Psoas muscle (tissue), 8 donors: ENCODE results near the gene URI1. TPM values are rescaled to one million over a fixed set of nuclear protein-coding genes. Genes with fewer than 3 reads are reported as not detected.

Experiments
- ATAC-seq, 4 donors: fragments of 200-7000 bp; cut with Tn5 transposase; one replicate each; pipeline ENCODE4 v1.9.1; 2020; ENCODE audit warnings: moderate library complexity in 3 of 4, mild to moderate bottlenecking in 2 of 4
- DNase-seq, 2 donors: peaks; one replicate each; pipeline ENCODE4 v3.0.0-alpha.2; 2020
- H3K27ac ChIP-seq: fragments of 200-600 bp; one replicate; pipeline ENCODE4 v1.8.0; 2022
- H3K27me3 ChIP-seq, 3 donors: fragments of 200-600 bp in 1 of 3; one replicate each; pipeline versions ENCODE4 v1.6.1 to v1.8.0; 2013 to 2022; ENCODE audit warnings: low read length in 2 of 3, mild to moderate bottlenecking in 2 of 3, moderate library complexity in 1 of 3; ENCODE audit not compliant: insufficient read depth in 3 of 3
- H3K36me3 ChIP-seq, 2 donors: fragments of 200-600 bp in 1 of 2; one replicate each; pipeline versions ENCODE4 v1.6.1 to v1.8.0; 2013 to 2022; ENCODE audit warnings: low read depth in 1 of 2, mild to moderate bottlenecking in 1 of 2, moderate library complexity in 1 of 2; ENCODE audit not compliant: insufficient read depth in 1 of 2
- H3K4me1 ChIP-seq: fragments of 200-600 bp; one replicate; pipeline ENCODE4 v1.8.0; 2022
- H3K4me3 ChIP-seq: fragments of 200-600 bp; one replicate; pipeline ENCODE4 v1.8.0; 2022; ENCODE audit warnings: mild to moderate bottlenecking
- H3K9me3 ChIP-seq: fragments of 200-600 bp; one replicate; pipeline ENCODE4 v1.8.0; 2022
- WGBS, 3 donors: extraction: QIAGEN DNeasy Blood & Tissue Kit; methylation state at CpG; one replicate each; pipeline versions ENCODE4 v1.1.6 to v1.1.7; 2013; 5-methylcytosine and 5-hydroxymethylcytosine counted together
- intact Hi-C, 2 donors: fragments of 100-400 bp; cut with DNase I; formaldehyde crosslinking; loops; one replicate each; pipeline versions ENCODE4 v1.11.0 to v1.14.2; 2022
- polyA plus RNA-seq, 3 donors: library from polyadenylated mRNA; stranded (reverse); fragments of 200-250 nt; gene quantifications; one replicate each; pipeline ENCODE4 v1.2.3, GENCODE V29; 2013
- total RNA-seq, 4 donors: library from RNA; stranded (reverse); fragmentation: NEBNext Ultra II Directional in 2 of 4; extraction: Animal tissue kit (Norgen Biotek cat#: 25700) in 2 of 4; gene quantifications; one replicate each; pipeline versions ENCODE4 v1.2.1 to v1.2.4, GENCODE V29; 2021 to 2023
- TF ChIP-seq, protein P1 (sequence below): fragments of 200-600 bp; IDR thresholded peaks from one replicate; pipeline ENCODE4 v1.8.0; 2022; ENCODE audit warnings: antibody characterized with exemption
- donor health status: healthy with polysubstance abuse.
- donor health status: DM: no; HTN: no; CAD: no; lungs with moderate emphysema.
- donor health status: Bipolar disorder and iron deficiency.
- donor health status: healthy.
- donor health status: DM: yes; HTN: yes; CAD: no.
- donor health status: DM: no; HTN: no; CAD: no.
- donor health status: DM: no; HTN: no; CAD: no.
- donor health status: DM: yes; HTN: yes; CAD: no.

URI1 gene
- total and polyA plus RNA-seq, 7 donors = 37.6 to 85.5 (median 54.9) TPM

DNA sequence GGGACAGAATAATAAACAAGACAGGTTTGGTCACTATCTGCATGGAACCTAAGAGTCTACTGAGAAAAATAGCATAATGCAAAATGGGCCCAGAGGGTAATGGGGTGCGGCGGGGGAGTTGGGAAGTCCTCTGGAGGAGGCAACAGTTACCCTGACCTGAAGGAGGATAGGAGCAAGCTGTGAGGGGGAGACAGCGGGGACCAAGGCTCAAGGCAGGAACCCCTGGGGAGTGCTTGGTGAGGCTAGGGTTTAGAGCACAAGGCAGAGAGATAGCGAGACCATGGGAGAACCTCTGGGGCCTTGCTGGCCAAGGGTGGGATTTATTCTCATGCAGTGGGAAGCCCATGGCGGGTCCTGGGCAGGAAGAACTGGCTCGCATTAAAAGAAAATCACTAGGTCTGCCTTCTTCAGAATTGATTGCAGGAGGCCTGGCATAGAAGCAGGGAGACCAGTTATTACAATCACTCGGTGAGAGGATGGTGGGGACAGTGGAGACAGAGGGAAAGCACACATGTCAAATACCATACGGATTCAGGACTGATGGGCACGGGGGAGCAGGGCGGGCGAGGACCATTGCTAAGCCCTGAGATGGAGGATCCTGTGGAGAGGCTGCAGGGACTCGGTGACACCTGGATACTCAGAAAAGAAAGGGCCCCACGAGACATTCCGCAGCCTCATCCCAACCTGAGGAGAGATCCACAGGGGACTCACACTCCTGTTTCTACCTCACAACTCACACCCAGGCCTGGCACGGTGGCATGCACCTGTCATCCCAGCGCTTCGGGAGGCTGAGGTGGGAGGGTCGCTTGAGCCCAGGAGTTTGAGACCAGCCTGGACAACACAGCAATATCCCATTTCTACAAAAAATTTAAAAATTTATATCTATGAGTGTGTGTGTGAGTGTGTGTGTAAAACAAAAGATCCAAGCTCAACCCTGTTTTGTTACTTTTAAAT, 110.4 kb downstream of the URI1 start:
- DNase-seq = no peak
- TF ChIP-seq, protein P1, sequence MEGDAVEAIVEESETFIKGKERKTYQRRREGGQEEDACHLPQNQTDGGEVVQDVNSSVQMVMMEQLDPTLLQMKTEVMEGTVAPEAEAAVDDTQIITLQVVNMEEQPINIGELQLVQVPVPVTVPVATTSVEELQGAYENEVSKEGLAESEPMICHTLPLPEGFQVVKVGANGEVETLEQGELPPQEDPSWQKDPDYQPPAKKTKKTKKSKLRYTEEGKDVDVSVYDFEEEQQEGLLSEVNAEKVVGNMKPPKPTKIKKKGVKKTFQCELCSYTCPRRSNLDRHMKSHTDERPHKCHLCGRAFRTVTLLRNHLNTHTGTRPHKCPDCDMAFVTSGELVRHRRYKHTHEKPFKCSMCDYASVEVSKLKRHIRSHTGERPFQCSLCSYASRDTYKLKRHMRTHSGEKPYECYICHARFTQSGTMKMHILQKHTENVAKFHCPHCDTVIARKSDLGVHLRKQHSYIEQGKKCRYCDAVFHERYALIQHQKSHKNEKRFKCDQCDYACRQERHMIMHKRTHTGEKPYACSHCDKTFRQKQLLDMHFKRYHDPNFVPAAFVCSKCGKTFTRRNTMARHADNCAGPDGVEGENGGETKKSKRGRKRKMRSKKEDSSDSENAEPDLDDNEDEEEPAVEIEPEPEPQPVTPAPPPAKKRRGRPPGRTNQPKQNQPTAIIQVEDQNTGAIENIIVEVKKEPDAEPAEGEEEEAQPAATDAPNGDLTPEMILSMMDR = no peak
- Histone ChIP-seq H3K4me3 (no peak overlapping the region), H3K27ac (no peak overlapping the region), H3K27me3 (no peaks in the 10 kb centered on the region), H3K4me1 (no peaks in the 10 kb centered on the region), H3K36me3 (no peaks in the 10 kb centered on the region), H3K9me3 (peaks cover 3% of the 10 kb centered on the region)
- intact Hi-C loops = no loop called here
- 84 to 87% (median 85%) methylated on average over 17 to 18 of the region's 18 CpGs for whole genome bisulfite sequencing, 3 donors
- ATAC-seq = no peak

DNA sequence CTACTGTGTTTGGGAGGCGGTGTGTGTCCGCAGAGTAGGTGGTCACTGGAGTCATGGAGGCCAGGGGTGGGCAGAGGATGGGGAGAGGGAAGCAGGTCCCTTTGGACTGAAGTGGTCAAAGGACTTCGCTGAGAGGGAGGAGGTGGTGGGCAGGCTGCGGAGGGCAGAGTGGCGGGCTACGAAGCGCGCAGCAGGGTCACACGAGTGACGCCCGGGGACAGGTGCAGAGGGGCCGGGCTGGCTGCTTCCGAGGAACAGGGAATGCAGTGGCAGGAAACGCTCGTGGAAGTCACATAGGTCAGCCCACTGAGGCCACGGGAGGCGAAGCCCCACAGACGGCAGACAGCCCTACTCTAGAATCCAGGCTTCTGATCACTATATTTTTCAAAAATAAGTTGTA, 111.5 kb downstream of the URI1 start:
- Histone ChIP-seq H3K9me3 (peaks cover 3% of the 10 kb centered on the region), H3K27ac (no peak overlapping the region), H3K4me3 (no peak overlapping the region), H3K36me3 (no peaks in the 10 kb centered on the region), H3K27me3 (no peaks in the 10 kb centered on the region), H3K4me1 (no peaks in the 10 kb centered on the region)
- TF ChIP-seq, protein P1 = no peak
- peak in 1 of 4 donors; percentile 16 for ATAC-seq
- DNase-seq = no peak
- intact Hi-C loops = no loop called here
- WGBS, 3 donors = 50 to 63% (median 63%) methylated on average over 18 of the region's 18 CpGs

DNA sequence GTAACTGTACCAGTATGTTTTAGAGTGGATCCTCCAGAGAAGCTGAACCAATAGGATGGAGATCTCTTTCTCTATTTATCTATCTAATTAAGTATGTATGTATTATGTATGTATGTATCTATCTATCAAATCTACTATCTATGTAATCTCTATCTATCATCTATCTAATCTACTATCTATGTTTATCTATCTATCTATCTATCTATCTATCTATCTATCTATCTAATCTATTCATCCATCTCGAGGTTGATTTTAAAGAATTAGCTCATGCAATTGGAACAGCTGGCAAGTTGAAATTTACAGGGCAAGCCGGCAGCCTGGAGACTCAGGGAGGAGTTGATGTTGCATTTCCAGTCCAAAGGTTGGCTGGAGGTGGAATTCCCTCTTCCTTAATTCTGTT, 112.2 kb downstream of the URI1 start:
- Histone ChIP-seq H3K36me3 (no peaks in the 10 kb centered on the region), H3K4me3 (no peak overlapping the region), H3K27ac (no peak overlapping the region), H3K4me1 (no peaks in the 10 kb centered on the region), H3K27me3 (no peaks in the 10 kb centered on the region), H3K9me3 (peaks cover 3% of the 10 kb centered on the region)
- DNase-seq = no peak
- intact Hi-C loops = no loop called here
- 56 to 68% (median 62%) methylated on average over 2 of the region's 2 CpGs for WGBS, 3 donors
- TF ChIP-seq, protein P1 = no peak
- ATAC-seq = no peak

DNA sequence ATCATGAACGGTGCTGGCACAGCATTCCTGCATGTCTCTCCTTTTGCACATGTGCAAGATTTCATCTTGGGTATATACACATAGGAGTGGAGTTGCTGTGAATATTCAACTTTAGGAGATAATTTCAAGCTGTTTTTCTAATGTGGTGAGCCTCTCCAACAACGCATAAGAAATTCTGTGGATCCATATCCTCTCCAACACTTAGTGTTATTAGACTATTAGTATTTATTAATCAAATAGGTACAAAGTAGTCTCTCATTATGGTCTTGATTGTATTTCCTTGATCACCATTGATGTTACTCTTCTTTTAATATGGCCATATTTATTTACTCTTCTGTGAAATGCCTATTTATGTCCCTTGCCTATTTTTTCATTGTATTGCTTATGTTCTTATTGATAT, 114.5 kb downstream of the URI1 start:
- H3K4me1 ChIP-seq = no peaks in the 10 kb centered on the region
- H3K27me3 ChIP-seq = no peaks in the 10 kb centered on the region
- H3K9me3 ChIP-seq = peaks cover 3% of the 10 kb centered on the region
- ATAC-seq = no peak
- 94 to 95% (median 95%) methylated on average over 2 of the region's 2 CpGs for WGBS, 3 donors
- intact Hi-C loops = no loop called here
- H3K36me3 ChIP-seq = no peaks in the 10 kb centered on the region
- no peak overlapping the region for H3K4me3 ChIP-seq
- no peak for DNase-seq
- H3K27ac ChIP-seq = no peak overlapping the region
- TF ChIP-seq, protein P1 = no peak
